Thyroid gland (tissue), 4 donors: Measurements from ENCODE around the gene NR5A2.

Experiments used
- POLR2A ChIP-seq, 2 donors: fragments of 450-650 bp; IDR thresholded peaks; one replicate each; pipeline ENCODE4 v1.6.1; 2017; ENCODE audit warnings: antibody characterized with exemption in 2 of 2, mild to moderate bottlenecking in 2 of 2, moderate library complexity in 1 of 2
- TF ChIP-seq, protein P1 (sequence below), 6 experiments: fragments of 200-600 bp in 3 of 6; fragments of 450-650 bp in 3 of 6; sonication (generic) in 3 of 6; IDR thresholded peaks; one replicate each; pipeline ENCODE4 v1.5.1; 2016 to 2019; ENCODE audit warnings: antibody characterized with exemption in 6 of 6, mild to moderate bottlenecking in 2 of 6, inconsistent platforms in 1 of 6, moderate library complexity in 1 of 6

DNA sequence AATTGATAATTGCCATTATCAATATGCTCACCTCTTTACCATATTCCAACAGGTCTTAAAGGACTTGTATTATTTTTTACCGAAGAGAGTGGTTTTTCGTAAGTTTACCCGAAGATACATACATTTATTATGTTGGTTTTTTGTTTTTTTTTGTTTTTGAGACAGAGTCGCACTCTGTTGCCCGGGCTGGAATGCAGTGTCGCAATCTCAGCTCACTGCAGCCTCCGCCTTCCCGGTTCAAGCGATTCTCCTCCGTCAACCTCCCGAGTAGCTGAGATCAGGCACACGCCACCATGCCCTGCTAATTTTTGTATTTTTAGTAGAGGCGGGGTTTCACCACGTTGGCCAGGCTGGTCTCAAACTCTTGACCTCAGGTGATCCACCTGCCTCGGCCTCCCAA, 30.8 kb downstream of the NR5A2 start:
- TF ChIP-seq, protein P1, sequence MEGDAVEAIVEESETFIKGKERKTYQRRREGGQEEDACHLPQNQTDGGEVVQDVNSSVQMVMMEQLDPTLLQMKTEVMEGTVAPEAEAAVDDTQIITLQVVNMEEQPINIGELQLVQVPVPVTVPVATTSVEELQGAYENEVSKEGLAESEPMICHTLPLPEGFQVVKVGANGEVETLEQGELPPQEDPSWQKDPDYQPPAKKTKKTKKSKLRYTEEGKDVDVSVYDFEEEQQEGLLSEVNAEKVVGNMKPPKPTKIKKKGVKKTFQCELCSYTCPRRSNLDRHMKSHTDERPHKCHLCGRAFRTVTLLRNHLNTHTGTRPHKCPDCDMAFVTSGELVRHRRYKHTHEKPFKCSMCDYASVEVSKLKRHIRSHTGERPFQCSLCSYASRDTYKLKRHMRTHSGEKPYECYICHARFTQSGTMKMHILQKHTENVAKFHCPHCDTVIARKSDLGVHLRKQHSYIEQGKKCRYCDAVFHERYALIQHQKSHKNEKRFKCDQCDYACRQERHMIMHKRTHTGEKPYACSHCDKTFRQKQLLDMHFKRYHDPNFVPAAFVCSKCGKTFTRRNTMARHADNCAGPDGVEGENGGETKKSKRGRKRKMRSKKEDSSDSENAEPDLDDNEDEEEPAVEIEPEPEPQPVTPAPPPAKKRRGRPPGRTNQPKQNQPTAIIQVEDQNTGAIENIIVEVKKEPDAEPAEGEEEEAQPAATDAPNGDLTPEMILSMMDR (IDR thresholded peaks at IDR 0.05): no peak
- TF ChIP-seq POLR2A (IDR thresholded peaks at IDR 0.05): no peak
